ENCODE measurements around the gene DLG2.

- no peak for TF ChIP-seq CTCF (IDR thresholded peaks at IDR 0.05 in 2 of 3, conservative IDR thresholded peaks at IDR 0.05 in 1 of 3; ENCODE audit: insufficient read depth in 2 of 3, low read depth in 1 of 3, low read length in 3 of 3)
- no peak for TF ChIP-seq ZNF507 (tag; conservative IDR thresholded peaks at IDR 0.05)
- TF ChIP-seq POLR2A (conservative IDR thresholded peaks at IDR 0.05): no peak
- no peak for TF ChIP-seq ZBTB33 (CRISPR knock-in tag; IDR thresholded peaks at IDR 0.05)
- TF ChIP-seq HCFC1 (IDR thresholded peaks at IDR 0.05; ENCODE audit: low read depth, low read length): no peak
- no peak for TF ChIP-seq CBX5 (IDR thresholded peaks at IDR 0.05; ENCODE audit: borderline replicate concordance, low read depth)
Observed at GRCh38 chr11:84901991-84902390, 725.2 kb downstream of the DLG2 start.

Data from K562 (cell line).